ENCODE results near the gene PLCL2. TPM values are rescaled to one million over a fixed set of nuclear protein-coding genes. Genes with fewer than 3 reads are reported as not detected.

Gene PLCL2
- total and polyA plus RNA-seq, 4 donors: 1.0 to 16.7 (median 7.1) TPM

DNA sequence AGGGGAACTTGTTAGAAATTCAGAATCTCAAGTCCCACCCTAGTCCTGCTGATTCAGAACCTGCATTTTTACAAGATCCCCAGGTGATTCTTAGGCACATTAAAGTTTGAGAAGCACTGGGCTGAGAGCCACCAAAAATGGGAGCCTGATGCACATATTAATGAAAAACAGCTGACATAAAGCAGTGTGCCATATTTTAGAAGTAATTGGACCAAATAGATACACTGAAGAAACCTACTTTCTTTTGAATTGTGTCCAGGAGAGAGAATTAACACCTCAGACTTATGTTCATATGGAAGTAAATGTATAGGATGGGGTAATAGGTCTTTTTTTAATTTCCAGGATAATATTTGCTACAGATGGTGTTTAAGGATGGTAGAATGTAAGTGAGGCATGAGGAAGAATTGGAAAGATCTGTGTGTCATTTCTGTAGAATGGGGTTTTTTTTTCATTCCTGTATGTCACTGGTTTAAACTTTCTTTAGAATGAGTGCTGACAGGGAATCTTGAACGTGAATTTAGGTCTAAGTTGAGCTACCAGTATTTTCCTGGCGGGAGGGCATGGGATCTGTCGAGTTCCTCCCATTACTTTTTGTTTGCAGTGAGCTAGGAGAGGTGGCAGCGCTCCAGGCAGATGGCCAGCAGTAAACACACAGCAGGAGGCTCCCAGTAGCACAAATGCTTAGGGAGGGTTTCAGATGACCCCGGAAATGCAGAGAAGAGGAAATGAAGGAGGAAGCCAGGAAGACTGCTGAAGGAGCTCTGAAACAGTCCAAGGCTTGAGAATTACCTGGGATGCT, 185.6 kb downstream of the PLCL2 start:
- 45 to 61% methylated on average over 5 of the region's 5 CpGs for WGBS, 2 donors
- TF ChIP-seq, protein P1, sequence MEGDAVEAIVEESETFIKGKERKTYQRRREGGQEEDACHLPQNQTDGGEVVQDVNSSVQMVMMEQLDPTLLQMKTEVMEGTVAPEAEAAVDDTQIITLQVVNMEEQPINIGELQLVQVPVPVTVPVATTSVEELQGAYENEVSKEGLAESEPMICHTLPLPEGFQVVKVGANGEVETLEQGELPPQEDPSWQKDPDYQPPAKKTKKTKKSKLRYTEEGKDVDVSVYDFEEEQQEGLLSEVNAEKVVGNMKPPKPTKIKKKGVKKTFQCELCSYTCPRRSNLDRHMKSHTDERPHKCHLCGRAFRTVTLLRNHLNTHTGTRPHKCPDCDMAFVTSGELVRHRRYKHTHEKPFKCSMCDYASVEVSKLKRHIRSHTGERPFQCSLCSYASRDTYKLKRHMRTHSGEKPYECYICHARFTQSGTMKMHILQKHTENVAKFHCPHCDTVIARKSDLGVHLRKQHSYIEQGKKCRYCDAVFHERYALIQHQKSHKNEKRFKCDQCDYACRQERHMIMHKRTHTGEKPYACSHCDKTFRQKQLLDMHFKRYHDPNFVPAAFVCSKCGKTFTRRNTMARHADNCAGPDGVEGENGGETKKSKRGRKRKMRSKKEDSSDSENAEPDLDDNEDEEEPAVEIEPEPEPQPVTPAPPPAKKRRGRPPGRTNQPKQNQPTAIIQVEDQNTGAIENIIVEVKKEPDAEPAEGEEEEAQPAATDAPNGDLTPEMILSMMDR (IDR thresholded peaks at IDR 0.05; ENCODE audit: control extremely low read depth, extremely low read depth): no peak
- no peaks in the 10 kb centered on the region for H3K27me3 ChIP-seq (ENCODE audit: control insufficient read depth in 3 of 3, insufficient read depth in 3 of 3, low read length in 2 of 3)
- peak overlapping the region in 1 of 2 donors; percentile 60 for H3K27ac ChIP-seq (ENCODE audit: low read depth in 1 of 2, low read length in 1 of 2)
- no peak overlapping the region for H3K9ac ChIP-seq (ENCODE audit: insufficient read depth in 1 of 2, low read length in 2 of 2)
- H3K4me3 ChIP-seq: no peak overlapping the region
- no peaks in the 10 kb centered on the region for H3K9me3 ChIP-seq (ENCODE audit: control insufficient read depth in 4 of 4, insufficient read depth in 3 of 4, low read length in 3 of 4)
- H3K36me3 ChIP-seq (ENCODE audit: control insufficient read depth in 4 of 4, insufficient read depth in 4 of 4, low read length in 4 of 4): peaks cover 0 to 13% (median under 1%) of the 10 kb centered on the region in 4 donors
- DNase-seq (peak; percentile 59 to 66 (median 64)), ATAC-seq (ENCODE audit: insufficient read depth, low FRiP score) (no peak)
- peaks cover 0 to 15% (median 0%) of the 10 kb centered on the region in 5 donors for H3K4me1 ChIP-seq (ENCODE audit: control insufficient read depth in 5 of 5, insufficient read depth in 5 of 5, low read length in 5 of 5)

DNA sequence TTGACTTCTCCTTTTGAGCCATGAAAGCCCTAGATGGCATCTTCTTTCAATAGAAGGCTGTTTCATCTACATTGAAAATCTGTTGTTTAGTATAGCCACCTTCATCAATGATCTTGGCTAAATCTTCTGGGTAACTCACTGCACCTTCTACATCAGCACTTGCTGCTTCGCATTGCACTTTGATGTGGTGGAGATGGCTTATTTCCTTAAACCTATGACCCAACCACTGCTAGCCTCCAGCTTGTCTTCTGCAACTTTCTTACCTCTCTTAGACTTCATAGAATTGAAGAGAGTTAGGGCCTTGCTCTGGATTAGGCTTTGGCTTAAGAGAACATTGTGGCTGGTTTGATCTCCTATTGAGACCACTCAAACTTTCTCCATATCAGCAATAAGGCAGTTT, 189.8 kb downstream of the PLCL2 start:
- Histone ChIP-seq H3K4me3 (no peak overlapping the region), H3K36me3 (ENCODE audit: control insufficient read depth in 4 of 4, insufficient read depth in 4 of 4, low read length in 4 of 4) (peaks cover 0 to 3% (median 0%) of the 10 kb centered on the region in 4 donors), H3K27me3 (ENCODE audit: control insufficient read depth in 3 of 3, insufficient read depth in 3 of 3, low read length in 2 of 3) (no peaks in the 10 kb centered on the region), H3K27ac (ENCODE audit: low read depth in 1 of 2, low read length in 1 of 2) (no peak overlapping the region), H3K9ac (ENCODE audit: insufficient read depth in 1 of 2, low read length in 2 of 2) (no peak overlapping the region), H3K9me3 (ENCODE audit: control insufficient read depth in 4 of 4, insufficient read depth in 3 of 4, low read length in 3 of 4) (no peaks in the 10 kb centered on the region), H3K4me1 (ENCODE audit: control insufficient read depth in 5 of 5, insufficient read depth in 5 of 5, low read length in 5 of 5) (peaks cover 0 to 14% (median 4%) of the 10 kb centered on the region in 5 donors)
- TF ChIP-seq, protein P1 (IDR thresholded peaks at IDR 0.05; ENCODE audit: control extremely low read depth, extremely low read depth): no peak
- 87 to 100% methylated on average over 1 of the region's 1 CpG for WGBS, 2 donors
- no peak for DNase-seq
- ATAC-seq (ENCODE audit: insufficient read depth, low FRiP score): no peak

DNA sequence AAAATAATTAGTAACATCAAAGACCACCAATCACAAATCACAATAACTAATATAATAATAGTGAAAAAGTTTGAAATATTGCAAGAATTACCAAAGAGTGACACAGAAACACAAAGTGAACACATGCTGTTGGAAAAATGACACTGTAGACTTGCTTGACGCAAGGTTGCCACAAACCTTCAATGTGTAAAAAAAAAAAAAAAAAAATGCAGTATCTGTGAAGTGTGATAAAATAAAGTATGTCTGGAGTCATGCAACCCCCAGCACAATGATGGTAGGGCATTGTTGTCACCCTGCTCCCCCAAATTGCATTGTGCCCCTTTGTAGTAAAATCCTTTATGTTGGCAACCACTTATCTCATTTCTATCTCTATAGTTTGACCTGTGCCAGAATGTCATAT, 190.6 kb downstream of the PLCL2 start:
- Histone ChIP-seq H3K9ac (ENCODE audit: insufficient read depth in 1 of 2, low read length in 2 of 2) (no peak overlapping the region), H3K9me3 (ENCODE audit: control insufficient read depth in 4 of 4, insufficient read depth in 3 of 4, low read length in 3 of 4) (no peaks in the 10 kb centered on the region), H3K27me3 (ENCODE audit: control insufficient read depth in 3 of 3, insufficient read depth in 3 of 3, low read length in 2 of 3) (no peaks in the 10 kb centered on the region), H3K4me3 (no peak overlapping the region), H3K36me3 (ENCODE audit: control insufficient read depth in 4 of 4, insufficient read depth in 4 of 4, low read length in 4 of 4) (no peaks in the 10 kb centered on the region), H3K4me1 (ENCODE audit: control insufficient read depth in 5 of 5, insufficient read depth in 5 of 5, low read length in 5 of 5) (peaks cover 0 to 14% (median 4%) of the 10 kb centered on the region in 5 donors), H3K27ac (ENCODE audit: low read depth in 1 of 2, low read length in 1 of 2) (no peak overlapping the region)
- WGBS, 2 donors: 85 to 92% methylated on average over 1 of the region's 1 CpG
- no peak for ATAC-seq (ENCODE audit: insufficient read depth, low FRiP score)
- DNase-seq: no peak
- TF ChIP-seq, protein P1 (IDR thresholded peaks at IDR 0.05; ENCODE audit: control extremely low read depth, extremely low read depth): no peak
